ENCODE measurements around the gene ZNF214.

ZNF214 gene

GRCh38 chr11:7034019-7034418, 13.9 kb upstream of the ZNF214 start:
- no peaks in the 10 kb centered on the region for H3K9me3 ChIP-seq (ENCODE audit: insufficient read depth, low read length)
- DNase-seq (ENCODE audit: low read depth, low spot score) = no peak
- H3K4me3 ChIP-seq (ENCODE audit: insufficient read length, low read depth) = no peak overlapping the region
- TF ChIP-seq YY1 (IDR thresholded peaks at IDR 0.05; ENCODE audit: insufficient read depth, insufficient read length) (no peak), ZNF274 (IDR thresholded peaks at IDR 0.05; ENCODE audit: low read depth, low read length) (no peak), SUZ12 (IDR thresholded peaks at IDR 0.05; ENCODE audit: extremely low read depth, insufficient read depth, insufficient read length) (no peak)
- H3K9ac ChIP-seq (ENCODE audit: insufficient read length, low read depth) = no peak overlapping the region
- H3K36me3 ChIP-seq (ENCODE audit: insufficient read depth, insufficient read length, low read length) = no peaks in the 10 kb centered on the region
- H3K4me1 ChIP-seq (ENCODE audit: insufficient read depth, insufficient read length) = no peaks in the 10 kb centered on the region
- no peaks in the 10 kb centered on the region for H3K27me3 ChIP-seq (ENCODE audit: insufficient read depth, insufficient read length)

GRCh38 chr11:7032692-7033091, 12.5 kb upstream of the ZNF214 start:
- Histone ChIP-seq H3K27me3 (ENCODE audit: insufficient read depth, insufficient read length) (no peaks in the 10 kb centered on the region), H3K9ac (ENCODE audit: insufficient read length, low read depth) (no peak overlapping the region), H3K4me3 (ENCODE audit: insufficient read length, low read depth) (no peak overlapping the region), H3K36me3 (ENCODE audit: insufficient read depth, insufficient read length, low read length) (no peaks in the 10 kb centered on the region), H3K9me3 (ENCODE audit: insufficient read depth, low read length) (no peaks in the 10 kb centered on the region), H3K4me1 (ENCODE audit: insufficient read depth, insufficient read length) (no peaks in the 10 kb centered on the region)
- DNase-seq (ENCODE audit: low read depth, low spot score) = no peak
- TF ChIP-seq SUZ12 (IDR thresholded peaks at IDR 0.05; ENCODE audit: extremely low read depth, insufficient read depth, insufficient read length) (no peak), ZNF274 (IDR thresholded peaks at IDR 0.05; ENCODE audit: low read depth, low read length) (no peak), YY1 (IDR thresholded peaks at IDR 0.05; ENCODE audit: insufficient read depth, insufficient read length) (no peak)

GRCh38 chr11:7031471-7031871, 11.3 kb upstream of the ZNF214 start:
- no peaks in the 10 kb centered on the region for H3K36me3 ChIP-seq (ENCODE audit: insufficient read depth, insufficient read length, low read length)
- H3K4me3 ChIP-seq (ENCODE audit: insufficient read length, low read depth) = no peak overlapping the region
- no peaks in the 10 kb centered on the region for H3K9me3 ChIP-seq (ENCODE audit: insufficient read depth, low read length)
- no peaks in the 10 kb centered on the region for H3K4me1 ChIP-seq (ENCODE audit: insufficient read depth, insufficient read length)
- TF ChIP-seq YY1 (IDR thresholded peaks at IDR 0.05; ENCODE audit: insufficient read depth, insufficient read length) (no peak), ZNF274 (IDR thresholded peaks at IDR 0.05; ENCODE audit: low read depth, low read length) (no peak), SUZ12 (IDR thresholded peaks at IDR 0.05; ENCODE audit: extremely low read depth, insufficient read depth, insufficient read length) (no peak)
- no peak for DNase-seq (ENCODE audit: low read depth, low spot score)
- no peaks in the 10 kb centered on the region for H3K27me3 ChIP-seq (ENCODE audit: insufficient read depth, insufficient read length)
- H3K9ac ChIP-seq (ENCODE audit: insufficient read length, low read depth) = no peak overlapping the region

GRCh38 chr11:7030836-7031235, 10.7 kb upstream of the ZNF214 start:
- Histone ChIP-seq H3K9ac (ENCODE audit: insufficient read length, low read depth) (no peak overlapping the region), H3K9me3 (ENCODE audit: insufficient read depth, low read length) (no peaks in the 10 kb centered on the region), H3K4me1 (ENCODE audit: insufficient read depth, insufficient read length) (no peaks in the 10 kb centered on the region), H3K4me3 (ENCODE audit: insufficient read length, low read depth) (no peak overlapping the region), H3K36me3 (ENCODE audit: insufficient read depth, insufficient read length, low read length) (no peaks in the 10 kb centered on the region), H3K27me3 (ENCODE audit: insufficient read depth, insufficient read length) (no peaks in the 10 kb centered on the region)
- TF ChIP-seq ZNF274 (IDR thresholded peaks at IDR 0.05; ENCODE audit: low read depth, low read length) = no peak
- no peak for DNase-seq (ENCODE audit: low read depth, low spot score)

- TF ChIP-seq ZNF274 (IDR thresholded peaks at IDR 0.05; ENCODE audit: low read depth, low read length) = no peak
- TF ChIP-seq SUZ12 (IDR thresholded peaks at IDR 0.05; ENCODE audit: extremely low read depth, insufficient read depth, insufficient read length) = no peak
- TF ChIP-seq YY1 (IDR thresholded peaks at IDR 0.05; ENCODE audit: insufficient read depth, insufficient read length) = no peak
- no peaks in the 10 kb centered on the region for H3K27me3 ChIP-seq (ENCODE audit: insufficient read depth, insufficient read length)
- no peaks in the 10 kb centered on the region for H3K4me1 ChIP-seq (ENCODE audit: insufficient read depth, insufficient read length)
- no peak for DNase-seq (ENCODE audit: low read depth, low spot score)
- no peak overlapping the region for H3K4me3 ChIP-seq (ENCODE audit: insufficient read length, low read depth)
- H3K9ac ChIP-seq (ENCODE audit: insufficient read length, low read depth) = no peak overlapping the region
- no peaks in the 10 kb centered on the region for H3K9me3 ChIP-seq (ENCODE audit: insufficient read depth, low read length)
- no peaks in the 10 kb centered on the region for H3K36me3 ChIP-seq (ENCODE audit: insufficient read depth, insufficient read length, low read length)
Measured at GRCh38 chr11:7028141-7028540, 8.0 kb upstream of the ZNF214 start.

GRCh38 chr11:7021318-7021717, 1.2 kb upstream of the ZNF214 start:
- Histone ChIP-seq H3K36me3 (ENCODE audit: insufficient read depth, insufficient read length, low read length) (no peaks in the 10 kb centered on the region), H3K27me3 (ENCODE audit: insufficient read depth, insufficient read length) (peaks cover 10% of the 10 kb centered on the region), H3K9ac (ENCODE audit: insufficient read length, low read depth) (no peak overlapping the region), H3K9me3 (ENCODE audit: insufficient read depth, low read length) (peaks cover 8% of the 10 kb centered on the region; the same call in 1 of the 2 replicates), H3K4me1 (ENCODE audit: insufficient read depth, insufficient read length) (no peaks in the 10 kb centered on the region), H3K4me3 (ENCODE audit: insufficient read length, low read depth) (no peak overlapping the region)
- no peak for DNase-seq (ENCODE audit: low read depth, low spot score)
- TF ChIP-seq SUZ12 (IDR thresholded peaks at IDR 0.05; ENCODE audit: extremely low read depth, insufficient read depth, insufficient read length) (no peak), YY1 (IDR thresholded peaks at IDR 0.05; ENCODE audit: insufficient read depth, insufficient read length) (no peak)

GRCh38 chr11:7019500-7020182, 505 bp downstream of the ZNF214 start:
- DNase-seq (ENCODE audit: low read depth, low spot score) = peak; percentile 1

More at GRCh38 chr11:7019500-7020182, 505 bp downstream of the ZNF214 start:
- peaks cover 8% of the 10 kb centered on the region; the same call in 1 of the 2 replicates for H3K9me3 ChIP-seq (ENCODE audit: insufficient read depth, low read length)
- H3K27me3 ChIP-seq (ENCODE audit: insufficient read depth, insufficient read length) = peaks cover 10% of the 10 kb centered on the region
- peak overlapping the region; percentile 85 for H3K9ac ChIP-seq (ENCODE audit: insufficient read length, low read depth)
- H3K4me1 ChIP-seq (ENCODE audit: insufficient read depth, insufficient read length) = no peaks in the 10 kb centered on the region
- no peaks in the 10 kb centered on the region for H3K36me3 ChIP-seq (ENCODE audit: insufficient read depth, insufficient read length, low read length)
- no peak for TF ChIP-seq ZNF274 (IDR thresholded peaks at IDR 0.05; ENCODE audit: low read depth, low read length)
- TF ChIP-seq SUZ12 (IDR thresholded peaks at IDR 0.05; ENCODE audit: extremely low read depth, insufficient read depth, insufficient read length) = no peak
- TF ChIP-seq YY1 (IDR thresholded peaks at IDR 0.05; ENCODE audit: insufficient read depth, insufficient read length) = no peak
- H3K4me3 ChIP-seq (ENCODE audit: insufficient read length, low read depth) = peak overlapping the region; percentile 80

Measured in NT2/D1 (cell line).